GM23248 (cell line): ENCODE data around the gene GRIN1. TPM values are rescaled to one million over a fixed set of nuclear protein-coding genes. Genes with fewer than 3 reads are reported as not detected.

Experiments
- DNase-seq: peaks from one replicate; pipeline ENCODE4 v3.0.0-alpha.2; 2015
- H2AFZ ChIP-seq: fragments of 200-600 bp; sonication (generic); 2 replicates; pipeline ENCODE4 v1.6.1; 2016; ENCODE audit warnings: antibody characterized with exemption
- H3F3A ChIP-seq: fragments of 200-600 bp; sonication (generic); 2 replicates; pipeline ENCODE4 v1.6.1; 2016; ENCODE audit warnings: mild to moderate bottlenecking, antibody characterized with exemption, mixed run types; ENCODE audit not compliant: insufficient read depth
- H3K27ac ChIP-seq: fragments of 200-600 bp; sonication (generic); 2 replicates; pipeline ENCODE4 v1.5.1; 2016; ENCODE audit warnings: mild to moderate bottlenecking
- H3K27me3 ChIP-seq: fragments of 200-600 bp; sonication (generic); replicated peaks from 2 replicates; pipeline ENCODE4 v1.6.1; 2016; ENCODE audit warnings: mild to moderate bottlenecking; ENCODE audit not compliant: insufficient read depth
- H3K36me3 ChIP-seq: fragments of 200-600 bp; sonication (generic); 2 replicates; pipeline ENCODE4 v1.6.1; 2016; ENCODE audit warnings: low read depth, mild to moderate bottlenecking
- H3K4me1 ChIP-seq: fragments of 200-600 bp; sonication (generic); 2 replicates; pipeline ENCODE4 v1.6.1; 2016; ENCODE audit warnings: mild to moderate bottlenecking; ENCODE audit not compliant: insufficient read depth
- H3K4me2 ChIP-seq: fragments of 200-600 bp; sonication (generic); one replicate; pipeline ENCODE4 v1.6.1; 2016; ENCODE audit warnings: mild to moderate bottlenecking; ENCODE audit not compliant: unreplicated experiment
- H3K4me3 ChIP-seq: fragments of 200-600 bp; sonication (generic); 2 replicates; pipeline ENCODE4 v1.5.1; 2016; ENCODE audit warnings: mild to moderate bottlenecking
- H3K79me2 ChIP-seq: fragments of 200-600 bp; sonication (generic); 2 replicates; pipeline ENCODE4 v1.6.1; 2016; ENCODE audit warnings: mild to moderate bottlenecking; ENCODE audit not compliant: insufficient read depth
- H3K9ac ChIP-seq: fragments of 200-600 bp; sonication (generic); 2 replicates; pipeline ENCODE4 v1.6.1; 2016; ENCODE audit warnings: mild to moderate bottlenecking
- H3K9me2 ChIP-seq: fragments of 200-600 bp; sonication (generic); 2 replicates; pipeline ENCODE4 v1.6.1; 2016; ENCODE audit warnings: mixed run types, mild to moderate bottlenecking, moderate library complexity; ENCODE audit not compliant: insufficient read depth
- H3K9me3 ChIP-seq: fragments of 200-600 bp; sonication (generic); one replicate; pipeline ENCODE4 v1.6.1; 2017; ENCODE audit warnings: low read depth
- H4K20me1 ChIP-seq: fragments of 200-600 bp; sonication (generic); 2 replicates; pipeline ENCODE4 v1.6.0; 2016; ENCODE audit not compliant: insufficient read depth
- EZH2 ChIP-seq: fragments of 200-600 bp; sonication (generic); IDR thresholded peaks from 2 replicates; pipeline ENCODE4 v1.6.1; 2018; ENCODE audit warnings: antibody characterized with exemption, mild to moderate bottlenecking; ENCODE audit not compliant: insufficient read depth, poor library complexity, severe bottlenecking
- EZH2phosphoT487 ChIP-seq: fragments of 200-600 bp; sonication (generic); IDR thresholded peaks from 2 replicates; pipeline ENCODE4 v1.6.1; 2018; ENCODE audit warnings: antibody characterized with exemption, moderate library complexity, mild to moderate bottlenecking, low read depth; ENCODE audit not compliant: insufficient read depth
- WGBS, 2 experiments: methylation state at CpG; one replicate each; pipeline ENCODE4 v1.1.6; 2015 to 2017; ENCODE audit warnings: low lambda C conversion rate in 2 of 2, low coverage in 1 of 2; ENCODE audit errors: missing lambda C conversion rate in 2 of 2; 5-methylcytosine and 5-hydroxymethylcytosine counted together
- in situ Hi-C: fragments of 300-500 bp; cut with MboI; formaldehyde crosslinking; loops from 2 replicates; pipeline ENCODE4 v1.15.0; 2020
- polyA plus RNA-seq: library from polyadenylated mRNA; unstranded; fragments of >200 nt; fragmentation: Nextera tagmentation; extraction: Ambion mirVana; gene quantifications from 2 replicates; pipeline ENCODE4 v1.2.1, GENCODE V29; 2016
- total RNA-seq: library from RNA; depleted of rRNA; stranded (reverse); fragments of >200 nt; shearing (Covaris generic); gene quantifications from 2 replicates; pipeline ENCODE4 v1.2.3, GENCODE V29; 2014

Gene GRIN1
- total and polyA plus RNA-seq, 2 experiments from 2014 or later = 0.76 TPM; not detected in 1

DNA sequence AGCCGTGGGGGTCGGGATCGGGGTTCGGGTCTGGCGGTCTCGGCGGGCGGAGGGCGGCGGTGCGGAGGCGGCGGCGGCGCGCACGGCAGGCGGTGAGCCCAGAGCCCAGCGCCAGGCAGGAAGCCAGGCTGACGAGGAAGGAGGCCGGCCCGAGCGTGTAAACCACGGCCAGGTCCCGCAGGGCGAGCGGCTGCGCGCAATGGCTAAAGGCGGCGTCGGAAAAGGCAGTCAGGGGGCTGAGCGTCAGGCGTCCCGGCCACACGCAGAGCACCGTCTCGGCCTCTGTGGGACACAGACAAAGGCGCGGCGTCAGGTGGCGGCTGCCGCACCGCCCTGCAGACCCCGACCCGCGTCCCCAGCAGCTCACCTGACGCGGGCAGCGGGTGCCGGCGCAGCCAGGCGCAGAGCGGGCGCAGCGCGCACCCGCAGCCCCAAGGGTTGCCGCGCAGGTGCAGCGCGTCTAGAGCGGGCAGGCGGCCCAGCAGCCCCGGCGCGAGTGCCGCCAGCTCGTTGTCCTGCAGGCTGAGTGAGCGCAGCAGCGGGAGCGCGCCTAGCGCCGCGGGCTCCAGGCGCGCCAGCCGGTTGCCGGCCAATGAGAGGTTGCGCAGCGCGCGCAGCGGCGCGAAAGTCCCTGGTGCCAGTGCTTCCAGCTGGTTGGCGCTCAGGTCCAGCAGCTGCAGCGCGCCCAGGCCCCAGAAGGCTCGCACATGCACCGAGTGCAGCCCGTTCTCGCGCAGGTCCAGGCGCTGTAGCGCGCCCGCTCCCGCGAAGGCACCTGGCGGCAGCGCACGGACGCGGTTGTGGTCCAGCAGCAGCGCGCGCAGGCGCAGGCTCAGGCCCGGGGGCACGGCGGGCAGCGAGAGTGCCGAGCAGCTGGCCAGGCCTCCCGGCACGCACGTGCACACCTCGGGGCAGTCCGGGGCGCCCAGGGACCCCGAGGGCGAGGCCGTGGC is 30.2 kb downstream of the GRIN1 start:
- Histone ChIP-seq H3K9me2 (no peaks in the 10 kb centered on the region), H3K27ac (no peak overlapping the region), H3K9ac (no peak overlapping the region), H3K36me3 (no peaks in the 10 kb centered on the region), H2AFZ (no peak overlapping the region), H3K4me2 (peak overlapping the region; percentile 44), H3K79me2 (no peaks in the 10 kb centered on the region), H3K27me3 (peaks cover 34% of the 10 kb centered on the region), H3K4me1 (no peaks in the 10 kb centered on the region), H3K9me3 (no peaks in the 10 kb centered on the region), H4K20me1 (no peaks in the 10 kb centered on the region), H3K4me3 (peak overlapping the region; percentile 36), H3F3A (no peaks in the 10 kb centered on the region)
- peak; percentile 66 for DNase-seq
- TF ChIP-seq EZH2 = peak; percentile 76
- TF ChIP-seq EZH2phosphoT487 = no peak
- whole genome bisulfite sequencing, 2 experiments = 2 to 3% methylated on average over 89 to 100 of the region's 124 CpGs
- in situ Hi-C loops = no loop called here

DNA sequence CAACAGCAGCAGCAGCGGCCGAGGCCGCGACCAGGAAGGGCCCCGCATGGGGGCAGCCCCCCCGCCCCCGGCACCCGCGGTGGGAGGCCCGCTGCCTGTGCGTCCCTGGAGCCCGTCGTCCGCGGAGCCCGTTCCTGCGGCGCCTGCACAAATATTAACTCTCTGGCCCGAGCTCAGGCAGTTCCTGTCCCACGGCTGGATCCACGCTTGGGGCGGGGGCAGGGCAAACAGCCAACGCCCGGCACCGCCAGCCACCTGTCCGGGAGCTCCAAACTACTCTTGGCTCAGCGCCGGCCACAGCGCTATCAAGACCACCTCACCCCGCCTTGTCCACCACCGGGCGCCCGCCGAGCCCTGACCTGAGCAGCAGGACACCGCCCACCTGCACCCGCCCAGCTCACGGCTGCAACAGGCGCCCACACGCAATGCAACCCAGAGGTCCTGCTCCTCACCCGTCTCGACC is 31.0 kb downstream of the GRIN1 start, which contains the start of gene LRRC26:
Gene LRRC26, minus strand, starts transcription at position 156 of the 463 bp plus-strand sequence. Its CDS starts 108 bp downstream, at position 48.
- Histone ChIP-seq H3K79me2 (no peaks in the 10 kb centered on the region), H3K4me1 (no peaks in the 10 kb centered on the region), H3K9me3 (no peaks in the 10 kb centered on the region), H4K20me1 (no peaks in the 10 kb centered on the region), H3K27me3 (peaks cover 32% of the 10 kb centered on the region), H2AFZ (no peak within 1 kb of the TSS), H3K4me2 (peak within 1 kb of the TSS; percentile 44), H3K36me3 (no peaks in the 10 kb centered on the region), H3F3A (no peaks in the 10 kb centered on the region), H3K9me2 (no peaks in the 10 kb centered on the region), H3K9ac (no peak within 1 kb of the TSS), H3K4me3 (peak within 1 kb of the TSS; percentile 36; the same call in 1 of the 2 replicates), H3K27ac (no peak within 1 kb of the TSS)
- WGBS, 2 experiments = 3 to 9% methylated on average over 21 to 37 of the region's 41 CpGs
- no peak for TF ChIP-seq EZH2phosphoT487
- TF ChIP-seq EZH2 = no peak
- no peak for DNase-seq
- in situ Hi-C loops = no loop called here

DNA sequence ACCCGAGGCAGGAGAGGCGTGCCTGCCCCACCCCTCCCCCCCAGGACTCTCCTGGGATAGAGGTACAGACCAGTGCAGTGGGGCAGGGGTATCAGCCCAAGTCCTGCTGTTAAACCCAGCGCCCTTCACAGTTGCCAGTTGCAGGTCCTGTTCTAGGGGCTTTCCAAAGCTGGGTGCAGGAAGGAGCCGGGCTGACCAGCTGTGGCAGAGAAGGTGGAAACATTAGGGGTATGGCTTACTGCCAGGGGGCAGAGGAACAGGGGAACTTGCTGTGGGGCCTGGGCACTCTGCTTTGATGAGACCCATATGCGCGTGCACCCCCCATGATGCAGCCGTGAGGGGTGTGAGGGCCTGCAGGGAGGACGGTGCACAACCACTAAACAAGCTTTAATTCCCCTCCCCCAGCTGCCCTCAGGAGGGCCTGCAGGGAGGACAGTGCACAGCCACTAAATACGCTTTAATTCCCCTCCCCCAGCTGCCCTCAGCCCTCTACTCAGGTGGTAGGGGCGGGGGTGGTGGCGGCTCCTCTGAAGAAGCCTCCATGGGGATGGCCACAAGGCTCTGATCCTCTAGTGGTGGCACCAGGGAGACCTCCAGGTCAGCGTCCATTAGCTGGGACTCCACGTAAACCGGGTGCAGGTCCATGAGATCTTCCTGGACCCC is 31.7 kb downstream of the GRIN1 start:
- Histone ChIP-seq H3K9me2 (no peaks in the 10 kb centered on the region), H3F3A (no peaks in the 10 kb centered on the region), H3K4me1 (no peaks in the 10 kb centered on the region), H3K4me3 (no peak overlapping the region), H3K9ac (no peak overlapping the region), H2AFZ (no peak overlapping the region), H3K36me3 (no peaks in the 10 kb centered on the region), H4K20me1 (no peaks in the 10 kb centered on the region), H3K27me3 (peaks cover 25% of the 10 kb centered on the region), H3K4me2 (no peak overlapping the region), H3K27ac (no peak overlapping the region), H3K9me3 (no peaks in the 10 kb centered on the region), H3K79me2 (no peaks in the 10 kb centered on the region)
- DNase-seq = no peak
- 32 to 34% methylated on average over 11 to 14 of the region's 14 CpGs for WGBS, 2 experiments
- TF ChIP-seq EZH2phosphoT487 (no peak), EZH2 (no peak)
- in situ Hi-C loops = no loop called here

- H4K20me1 ChIP-seq = no peaks in the 10 kb centered on the region
- no peaks in the 10 kb centered on the region for H3K9me3 ChIP-seq
- no peak overlapping the region for H3K9ac ChIP-seq
- H3K4me3 ChIP-seq = no peak overlapping the region
- no peaks in the 10 kb centered on the region for H3K79me2 ChIP-seq
- no peaks in the 10 kb centered on the region for H3K36me3 ChIP-seq
- no peaks in the 10 kb centered on the region for H3K4me1 ChIP-seq
- 66 to 69% methylated on average over 22 of the region's 22 CpGs for WGBS, 2 experiments
- H3K9me2 ChIP-seq = no peaks in the 10 kb centered on the region
- peaks cover 19% of the 10 kb centered on the region for H3K27me3 ChIP-seq
- no peak overlapping the region for H2AFZ ChIP-seq
- no peak overlapping the region for H3K27ac ChIP-seq
- DNase-seq = no peak
- in situ Hi-C loops = no loop called here
- TF ChIP-seq EZH2 (no peak), EZH2phosphoT487 (no peak)
- H3K4me2 ChIP-seq = no peak overlapping the region
- H3F3A ChIP-seq = no peaks in the 10 kb centered on the region
Observed at GRCh38 chr9:137171149-137171900, 32.4 kb downstream of the GRIN1 start.
